Mesendoderm (in vitro differentiated cells): ENCODE results near the gene CTNNA3.

Source experiments
- DNase-seq: peaks from one replicate; pipeline ENCODE4 v3.0.0; 2013
- H2AK5ac ChIP-seq: 2 replicates; pipeline ENCODE4 v1.6.1; 2013; ENCODE audit warnings: low read length, inconsistent platforms
- H2BK120ac ChIP-seq: 2 replicates; pipeline ENCODE4 v1.6.1; 2013; ENCODE audit warnings: low read depth, mild to moderate bottlenecking, low read length, moderate library complexity, mixed read lengths
- H2BK15ac ChIP-seq: replicated peaks from 2 replicates; pipeline ENCODE4 v1.6.1; 2013; ENCODE audit warnings: low read depth, mild to moderate bottlenecking, moderate library complexity
- H2BK5ac ChIP-seq: 2 replicates; pipeline ENCODE4 v1.6.1; 2013; ENCODE audit warnings: low read length, inconsistent platforms
- H3K18ac ChIP-seq: 2 replicates; pipeline ENCODE4 v1.6.1; 2013; ENCODE audit warnings: mild to moderate bottlenecking, low read length, mixed read lengths
- H3K23ac ChIP-seq: one replicate; pipeline ENCODE4 v1.6.1; 2013; ENCODE audit warnings: low read length
- H3K27ac ChIP-seq: 2 replicates; pipeline ENCODE4 v1.5.1; 2013; ENCODE audit warnings: low read depth, mild to moderate bottlenecking, inconsistent platforms, low read length, moderate library complexity
- H3K27me3 ChIP-seq: 2 replicates; pipeline ENCODE4 v1.6.1; 2013; ENCODE audit warnings: low read length, control low read depth, mild to moderate bottlenecking, inconsistent platforms; ENCODE audit not compliant: insufficient read depth, poor library complexity
- H3K36me3 ChIP-seq: 2 replicates; pipeline ENCODE4 v1.6.1; 2013; ENCODE audit warnings: low read length, inconsistent platforms; ENCODE audit not compliant: control insufficient read depth, insufficient read depth
- H3K4ac ChIP-seq: one replicate; pipeline ENCODE4 v1.6.1; 2013; ENCODE audit warnings: low read depth, mild to moderate bottlenecking, low read length, moderate library complexity
- H3K4me1 ChIP-seq: 2 replicates; pipeline ENCODE4 v1.6.1; 2013; ENCODE audit warnings: low read depth, low read length, inconsistent platforms; ENCODE audit not compliant: control insufficient read depth
- H3K4me2 ChIP-seq: 2 replicates; pipeline ENCODE4 v1.6.1; 2013; ENCODE audit warnings: low read length
- H3K4me3 ChIP-seq: 2 replicates; pipeline ENCODE4 v1.5.1; 2013; ENCODE audit warnings: mild to moderate bottlenecking, low read length
- H3K56ac ChIP-seq: one replicate; pipeline ENCODE4 v1.6.1; 2013; ENCODE audit warnings: low read length
- H3K79me1 ChIP-seq: 2 replicates; pipeline ENCODE4 v1.6.1; 2013; ENCODE audit warnings: low read length, inconsistent platforms
- H3K79me2 ChIP-seq: 2 replicates; pipeline ENCODE4 v1.6.1; 2013; ENCODE audit warnings: mild to moderate bottlenecking, low read length; ENCODE audit not compliant: control insufficient read depth, insufficient read depth
- H3K9ac ChIP-seq: 2 replicates; pipeline ENCODE4 v1.6.1; 2013; ENCODE audit warnings: low read length, inconsistent platforms
- H4K5ac ChIP-seq: one replicate; pipeline ENCODE4 v1.6.1; 2013; ENCODE audit warnings: low read length
- H4K8ac ChIP-seq: one replicate; pipeline ENCODE4 v1.6.1; 2013; ENCODE audit warnings: low read depth, mild to moderate bottlenecking, control low read depth, low read length, moderate library complexity
- WGBS: extraction: QIAGEN DNeasy Blood & Tissue Kit; methylation state at CpG from one replicate; pipeline ENCODE4 v1.1.7; 2013; ENCODE audit warnings: low lambda C conversion rate, missing lambda C conversion rate; ENCODE audit not compliant: insufficient coverage; ENCODE audit errors: extremely low coverage; 5-methylcytosine and 5-hydroxymethylcytosine counted together

The CTNNA3 gene

GRCh38 chr10:66390926-66391325 lies 1305.1 kb downstream of the CTNNA3 start:
- H3K9ac ChIP-seq = no peak overlapping the region
- H3K36me3 ChIP-seq = no peaks in the 10 kb centered on the region
- H3K27ac ChIP-seq = no peak overlapping the region
- no peaks in the 10 kb centered on the region for H3K79me2 ChIP-seq
- no peak overlapping the region for H4K8ac ChIP-seq
- H3K56ac ChIP-seq = no peak overlapping the region
- H3K4me1 ChIP-seq = no peaks in the 10 kb centered on the region
- no CpG with 5 or more reads among the region's 5 CpGs for WGBS
- no peak overlapping the region for H2BK5ac ChIP-seq
- no peak overlapping the region for H3K4me2 ChIP-seq
- H3K4ac ChIP-seq = no peak overlapping the region
- H2BK120ac ChIP-seq = no peak overlapping the region
- DNase-seq = no peak
- H3K18ac ChIP-seq = no peak overlapping the region
- H2AK5ac ChIP-seq = no peak overlapping the region
- H3K23ac ChIP-seq = no peak overlapping the region
- H3K27me3 ChIP-seq = no peaks in the 10 kb centered on the region
- H4K5ac ChIP-seq = no peak overlapping the region
- H3K79me1 ChIP-seq = no peaks in the 10 kb centered on the region
- H3K4me3 ChIP-seq = no peak overlapping the region
- no peak overlapping the region for H2BK15ac ChIP-seq

DNA sequence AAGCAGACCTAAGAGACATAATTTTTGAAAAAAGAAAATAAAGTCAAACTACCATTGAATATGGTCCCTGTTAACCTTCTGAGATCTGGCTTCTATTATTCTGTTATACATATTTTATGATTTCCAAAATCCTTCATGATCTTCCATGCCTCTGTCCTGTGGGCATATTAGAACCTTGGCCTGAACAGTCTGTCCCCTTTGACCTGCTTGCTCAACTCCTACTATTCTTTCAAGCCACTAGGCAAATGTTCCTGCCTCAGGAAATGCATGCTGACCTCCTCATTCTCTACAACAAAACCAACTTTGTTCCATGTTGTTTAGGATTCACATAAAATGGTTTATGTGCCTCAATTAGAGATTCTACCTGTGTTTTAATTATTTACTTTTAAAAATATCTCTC lies 1315.0 kb downstream of the CTNNA3 start:
- no peak overlapping the region for H3K18ac ChIP-seq
- H3K9ac ChIP-seq = no peak overlapping the region
- no peak overlapping the region for H3K56ac ChIP-seq
- H4K5ac ChIP-seq = no peak overlapping the region
- H3K4me3 ChIP-seq = no peak overlapping the region
- H2BK120ac ChIP-seq = no peak overlapping the region
- no peaks in the 10 kb centered on the region for H3K36me3 ChIP-seq
- no peak overlapping the region for H2BK15ac ChIP-seq
- no peak overlapping the region for H3K4me2 ChIP-seq
- H2AK5ac ChIP-seq = no peak overlapping the region
- no peak overlapping the region for H3K4ac ChIP-seq
- no peak overlapping the region for H4K8ac ChIP-seq
- no peak overlapping the region for H2BK5ac ChIP-seq
- H3K27me3 ChIP-seq = no peaks in the 10 kb centered on the region
- H3K4me1 ChIP-seq = no peaks in the 10 kb centered on the region
- no peaks in the 10 kb centered on the region for H3K79me2 ChIP-seq
- no peak overlapping the region for H3K23ac ChIP-seq
- no peak overlapping the region for H3K27ac ChIP-seq
- no peaks in the 10 kb centered on the region for H3K79me1 ChIP-seq
- DNase-seq = no peak

DNA sequence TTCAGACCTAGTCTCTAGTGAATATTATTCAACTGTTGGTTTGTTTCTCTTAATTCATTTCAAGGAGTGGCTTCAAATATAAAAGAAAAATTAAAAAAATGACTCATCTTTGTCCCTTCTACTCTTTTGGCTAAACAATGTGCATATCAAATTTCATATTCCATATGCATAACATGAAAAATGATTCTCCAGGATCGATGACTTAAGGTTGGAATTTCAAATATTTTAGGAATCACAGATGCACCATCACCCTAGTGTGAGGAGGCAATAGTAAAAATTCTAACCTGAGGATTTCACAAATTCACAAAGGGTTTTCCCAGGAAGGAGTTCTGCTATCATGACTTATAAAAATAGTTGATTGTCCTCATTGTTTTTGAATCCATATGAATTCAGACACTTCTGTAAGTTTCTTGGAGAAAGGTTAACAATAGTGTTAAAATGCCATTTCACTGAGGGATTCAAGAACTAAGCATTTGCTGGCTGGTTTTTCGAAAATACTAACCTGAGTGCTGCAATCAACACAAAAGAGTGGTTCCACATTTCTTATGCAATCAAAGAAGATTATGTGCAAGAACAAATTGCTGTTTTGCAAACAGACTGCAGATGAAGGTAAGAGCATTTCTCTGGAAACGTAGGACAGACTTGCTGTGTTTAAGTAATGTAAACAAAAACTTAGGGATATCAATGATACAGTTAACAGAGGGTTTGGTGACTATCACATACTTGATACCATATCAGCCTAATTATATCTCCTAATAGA lies 1317.7 kb downstream of the CTNNA3 start:
- no CpG with 5 or more reads among the region's 3 CpGs for WGBS

GRCh38 chr10:66368146-66368545 lies 1327.8 kb downstream of the CTNNA3 start:
- no peak overlapping the region for H3K4me2 ChIP-seq
- H2AK5ac ChIP-seq = no peak overlapping the region
- no peak overlapping the region for H2BK5ac ChIP-seq
- no peaks in the 10 kb centered on the region for H3K36me3 ChIP-seq
- no peaks in the 10 kb centered on the region for H3K79me2 ChIP-seq
- no peak overlapping the region for H2BK120ac ChIP-seq
- H3K79me1 ChIP-seq = no peaks in the 10 kb centered on the region
- H3K23ac ChIP-seq = no peak overlapping the region
- no peak overlapping the region for H2BK15ac ChIP-seq
- no CpG with 5 or more reads among the region's 2 CpGs for WGBS
- H4K5ac ChIP-seq = no peak overlapping the region
- no peak overlapping the region for H3K56ac ChIP-seq
- peak; percentile 24 for DNase-seq
- no peak overlapping the region for H4K8ac ChIP-seq
- H3K27me3 ChIP-seq = no peaks in the 10 kb centered on the region
- no peak overlapping the region for H3K9ac ChIP-seq
- no peak overlapping the region for H3K27ac ChIP-seq
- no peak overlapping the region for H3K4ac ChIP-seq
- H3K4me3 ChIP-seq = no peak overlapping the region
- no peak overlapping the region for H3K18ac ChIP-seq
- H3K4me1 ChIP-seq = no peaks in the 10 kb centered on the region

More for the DNA sequence above, 1317.7 kb downstream of the CTNNA3 start:
- Histone ChIP-seq H2AK5ac (no peak overlapping the region), H3K23ac (no peak overlapping the region), H3K4me2 (no peak overlapping the region), H3K9ac (no peak overlapping the region), H4K8ac (no peak overlapping the region), H3K27me3 (no peaks in the 10 kb centered on the region), H3K27ac (no peak overlapping the region), H2BK5ac (no peak overlapping the region), H3K56ac (no peak overlapping the region), H2BK120ac (no peak overlapping the region), H3K79me2 (no peaks in the 10 kb centered on the region), H3K4me1 (no peaks in the 10 kb centered on the region), H3K79me1 (no peaks in the 10 kb centered on the region), H3K36me3 (no peaks in the 10 kb centered on the region), H4K5ac (no peak overlapping the region), H3K4ac (no peak overlapping the region), H2BK15ac (no peak overlapping the region), H3K18ac (no peak overlapping the region), H3K4me3 (no peak overlapping the region)
- DNase-seq = peak; percentile 60

DNA sequence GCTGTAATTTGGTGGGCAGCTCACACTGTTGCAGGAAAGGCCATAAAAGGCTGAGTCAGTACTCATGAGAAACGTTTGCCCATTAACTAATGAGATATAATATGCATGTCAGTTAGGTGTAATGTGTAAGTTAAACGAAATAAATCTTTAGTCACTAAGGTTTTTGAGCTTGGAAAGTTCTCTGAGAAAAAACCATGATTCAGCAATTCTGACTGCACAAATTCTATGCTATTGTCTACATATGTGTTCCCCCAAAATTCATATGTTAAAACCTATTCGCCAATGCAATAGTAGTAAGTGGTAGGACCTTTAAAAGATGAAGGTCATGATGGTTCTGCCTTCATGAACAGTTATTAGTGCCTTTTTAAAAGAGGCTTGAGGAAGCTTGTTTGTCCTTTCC lies 1329.8 kb downstream of the CTNNA3 start:
- no peak overlapping the region for H4K8ac ChIP-seq
- no peaks in the 10 kb centered on the region for H3K79me1 ChIP-seq
- H4K5ac ChIP-seq = no peak overlapping the region
- H3K4ac ChIP-seq = no peak overlapping the region
- no peak overlapping the region for H2AK5ac ChIP-seq
- no CpG with 5 or more reads among the region's 3 CpGs for WGBS
- H3K56ac ChIP-seq = no peak overlapping the region
- H3K36me3 ChIP-seq = no peaks in the 10 kb centered on the region
- H3K27ac ChIP-seq = no peak overlapping the region
- no peak overlapping the region for H3K18ac ChIP-seq
- no peak overlapping the region for H2BK15ac ChIP-seq
- no peak overlapping the region for H3K4me3 ChIP-seq
- no peak overlapping the region for H3K4me2 ChIP-seq
- H3K4me1 ChIP-seq = no peaks in the 10 kb centered on the region
- H3K27me3 ChIP-seq = no peaks in the 10 kb centered on the region
- no peak overlapping the region for H3K9ac ChIP-seq
- no peaks in the 10 kb centered on the region for H3K79me2 ChIP-seq
- H2BK120ac ChIP-seq = no peak overlapping the region
- no peak overlapping the region for H3K23ac ChIP-seq
- no peak for DNase-seq
- H2BK5ac ChIP-seq = no peak overlapping the region

DNA sequence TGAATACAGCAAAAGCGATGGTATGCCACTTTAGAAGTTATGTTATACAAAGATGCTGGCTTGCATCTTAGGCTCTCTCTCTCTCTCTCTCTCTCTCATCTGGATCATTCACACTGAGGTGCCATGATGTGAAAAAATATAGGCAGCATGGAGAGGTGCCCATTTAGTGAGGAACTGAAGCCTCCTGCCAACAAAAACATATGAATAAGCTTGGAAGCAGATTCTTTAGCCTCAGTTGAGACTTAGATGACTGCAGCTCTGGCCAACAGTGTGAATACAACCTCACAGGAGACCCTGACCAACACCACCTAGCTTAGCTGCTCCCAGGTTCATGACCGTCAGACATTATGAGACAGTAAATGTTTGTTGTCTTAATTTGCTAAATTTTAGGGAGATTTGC lies 1330.3 kb downstream of the CTNNA3 start:
- no peak overlapping the region for H4K5ac ChIP-seq
- H3K56ac ChIP-seq = no peak overlapping the region
- H2BK15ac ChIP-seq = no peak overlapping the region
- no peaks in the 10 kb centered on the region for H3K79me1 ChIP-seq
- no peak overlapping the region for H3K23ac ChIP-seq
- H3K36me3 ChIP-seq = no peaks in the 10 kb centered on the region
- H3K79me2 ChIP-seq = no peaks in the 10 kb centered on the region
- no peak overlapping the region for H3K27ac ChIP-seq
- H4K8ac ChIP-seq = no peak overlapping the region
- no peak overlapping the region for H3K9ac ChIP-seq
- peak overlapping the region; percentile 24 for H3K4ac ChIP-seq
- no peak overlapping the region for H3K4me3 ChIP-seq
- H3K27me3 ChIP-seq = no peaks in the 10 kb centered on the region
- H3K4me2 ChIP-seq = no peak overlapping the region
- no peak overlapping the region for H3K18ac ChIP-seq
- no peak overlapping the region for H2AK5ac ChIP-seq
- no peaks in the 10 kb centered on the region for H3K4me1 ChIP-seq
- DNase-seq = no peak
- no peak overlapping the region for H2BK5ac ChIP-seq
- WGBS = no CpG with 5 or more reads among the region's 2 CpGs
- H2BK120ac ChIP-seq = no peak overlapping the region
